Suprapubic skin (tissue), 4 donors: Measurements from ENCODE around the gene GPR183. TPM values are rescaled to one million over a fixed set of nuclear protein-coding genes. Genes with fewer than 3 reads are reported as not detected.

Source experiments
- DNase-seq, 2 donors: peaks; one replicate each; pipeline ENCODE4 v3.0.0-alpha.2; 2019; ENCODE audit warnings: low spot score in 2 of 2
- H3K27ac ChIP-seq: fragments of 200-600 bp; sonication (generic); one replicate; pipeline ENCODE4 v1.5.1; 2019
- H3K27me3 ChIP-seq: fragments of 200-600 bp; sonication (generic); one replicate; pipeline ENCODE4 v1.5.1; 2019
- H3K36me3 ChIP-seq: fragments of 200-600 bp; sonication (generic); one replicate; pipeline ENCODE4 v1.5.1; 2019
- H3K4me1 ChIP-seq: fragments of 200-600 bp; sonication (generic); one replicate; pipeline ENCODE4 v1.5.1; 2019
- H3K4me3 ChIP-seq: fragments of 200-600 bp; sonication (generic); one replicate; pipeline ENCODE4 v1.5.1; 2019; ENCODE audit warnings: mild to moderate bottlenecking
- H3K9me3 ChIP-seq: fragments of 200-600 bp; sonication (generic); one replicate; pipeline ENCODE4 v1.5.1; 2019
- EP300 ChIP-seq: sonication (generic); formaldehyde crosslinking; IDR thresholded peaks from one replicate; pipeline ENCODE4 v1.6.1; 2017; ENCODE audit warnings: antibody characterized with exemption
- POLR2A ChIP-seq, 2 donors: fragments of 450-650 bp; IDR thresholded peaks; one replicate each; pipeline ENCODE4 v1.6.1; 2017; ENCODE audit warnings: antibody characterized with exemption in 2 of 2, mild to moderate bottlenecking in 2 of 2, moderate library complexity in 2 of 2
- POLR2AphosphoS5 ChIP-seq, 3 donors: sonication (generic); formaldehyde crosslinking; IDR thresholded peaks; one replicate each; pipeline ENCODE4 v1.6.1; 2017; ENCODE audit warnings: antibody characterized with exemption in 3 of 3
- WGBS: methylation state at CpG from one replicate; pipeline ENCODE4 v1.1.5; 2018; 5-methylcytosine and 5-hydroxymethylcytosine counted together
- total RNA-seq, 4 donors: library from RNA; depleted of rRNA; stranded (reverse); fragments of >200 nt; gene quantifications; one replicate each; pipeline ENCODE4 v1.1.0, GENCODE V29; 2016
- TF ChIP-seq, protein P1 (sequence below), 2 donors: fragments of 200-600 bp in 1 of 2; fragments of 450-650 bp in 1 of 2; sonication (generic) in 1 of 2; IDR thresholded peaks; one replicate each; pipeline ENCODE4 v1.5.1; 2016 to 2019; ENCODE audit warnings: antibody characterized with exemption in 2 of 2, mild to moderate bottlenecking in 1 of 2, moderate library complexity in 1 of 2

GPR183 gene
- total RNA-seq, 4 donors from 2014 or later: 2.3 to 7.0 (median 4.4) TPM

DNA sequence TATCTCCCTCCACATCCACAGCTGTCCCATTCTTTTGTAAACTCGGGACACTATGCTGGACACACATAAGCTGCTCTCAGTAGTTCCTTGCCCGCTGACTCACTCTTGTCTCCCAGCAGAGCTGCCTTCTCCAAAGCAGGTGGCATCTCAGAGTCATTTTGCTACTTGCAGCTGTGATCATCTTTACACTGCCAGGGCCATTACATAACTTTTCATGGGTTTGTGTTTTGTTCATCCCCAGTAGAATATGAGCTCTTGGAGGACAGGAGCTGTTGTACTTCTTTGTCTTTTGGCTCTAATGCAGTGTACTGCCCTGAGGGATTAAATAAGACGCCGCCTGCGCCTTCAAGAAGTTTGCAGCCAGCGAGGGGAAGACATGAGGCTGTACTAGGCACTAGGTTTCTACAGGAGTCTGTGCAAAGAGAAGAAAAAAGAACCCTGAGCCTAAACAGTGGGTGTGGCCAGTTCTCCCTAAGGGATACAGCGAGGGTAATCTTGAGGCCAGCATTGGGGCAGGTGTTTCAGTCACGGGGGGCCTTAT is 40.8 kb upstream of the GPR183 start:
- Histone ChIP-seq H3K27me3 (no peaks in the 10 kb centered on the region), H3K36me3 (peaks cover 60% of the 10 kb centered on the region), H3K4me1 (peaks cover 2% of the 10 kb centered on the region), H3K9me3 (no peaks in the 10 kb centered on the region), H3K27ac (no peak overlapping the region), H3K4me3 (no peak overlapping the region)
- 95% methylated on average over 8 of the region's 8 CpGs for WGBS
- DNase-seq: no peak
- TF ChIP-seq POLR2A (IDR thresholded peaks at IDR 0.05): no peak

DNA sequence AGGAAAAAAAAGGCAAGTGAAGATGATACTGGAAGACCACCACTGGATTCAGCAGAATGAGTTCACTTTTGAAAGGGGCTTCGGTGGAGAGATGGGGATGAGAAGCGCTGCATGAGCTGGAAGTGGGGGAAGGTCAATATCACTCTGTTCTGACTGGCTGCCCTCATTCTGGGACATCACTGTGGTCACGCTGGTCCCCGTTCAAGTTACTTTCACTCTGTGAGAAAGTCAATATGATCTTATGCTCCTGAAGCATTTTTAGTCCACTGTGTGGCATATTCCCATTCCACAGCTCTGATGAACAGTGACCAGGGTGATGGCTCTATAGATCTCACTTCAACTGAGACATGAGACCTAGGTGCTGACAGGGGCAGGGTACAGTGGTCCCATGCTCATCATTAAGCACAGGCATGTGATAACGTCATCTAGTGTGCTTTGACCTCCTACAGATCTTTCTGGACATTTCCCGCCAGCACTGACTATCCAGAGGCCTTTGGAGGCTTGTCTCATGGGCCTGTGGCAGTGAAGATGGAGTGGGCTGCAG is 40.2 kb upstream of the GPR183 start:
- Histone ChIP-seq H3K36me3 (peaks cover 62% of the 10 kb centered on the region), H3K9me3 (no peaks in the 10 kb centered on the region), H3K27me3 (no peaks in the 10 kb centered on the region), H3K27ac (no peak overlapping the region), H3K4me1 (peaks cover 2% of the 10 kb centered on the region), H3K4me3 (no peak overlapping the region)
- WGBS: 88% methylated on average over 6 of the region's 6 CpGs
- DNase-seq: no peak
- no peak for TF ChIP-seq POLR2AphosphoS5 (IDR thresholded peaks at IDR 0.05)
- TF ChIP-seq, protein P1, sequence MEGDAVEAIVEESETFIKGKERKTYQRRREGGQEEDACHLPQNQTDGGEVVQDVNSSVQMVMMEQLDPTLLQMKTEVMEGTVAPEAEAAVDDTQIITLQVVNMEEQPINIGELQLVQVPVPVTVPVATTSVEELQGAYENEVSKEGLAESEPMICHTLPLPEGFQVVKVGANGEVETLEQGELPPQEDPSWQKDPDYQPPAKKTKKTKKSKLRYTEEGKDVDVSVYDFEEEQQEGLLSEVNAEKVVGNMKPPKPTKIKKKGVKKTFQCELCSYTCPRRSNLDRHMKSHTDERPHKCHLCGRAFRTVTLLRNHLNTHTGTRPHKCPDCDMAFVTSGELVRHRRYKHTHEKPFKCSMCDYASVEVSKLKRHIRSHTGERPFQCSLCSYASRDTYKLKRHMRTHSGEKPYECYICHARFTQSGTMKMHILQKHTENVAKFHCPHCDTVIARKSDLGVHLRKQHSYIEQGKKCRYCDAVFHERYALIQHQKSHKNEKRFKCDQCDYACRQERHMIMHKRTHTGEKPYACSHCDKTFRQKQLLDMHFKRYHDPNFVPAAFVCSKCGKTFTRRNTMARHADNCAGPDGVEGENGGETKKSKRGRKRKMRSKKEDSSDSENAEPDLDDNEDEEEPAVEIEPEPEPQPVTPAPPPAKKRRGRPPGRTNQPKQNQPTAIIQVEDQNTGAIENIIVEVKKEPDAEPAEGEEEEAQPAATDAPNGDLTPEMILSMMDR (IDR thresholded peaks at IDR 0.05): no peak
- TF ChIP-seq POLR2A (IDR thresholded peaks at IDR 0.05): no peak
- no peak for TF ChIP-seq EP300

DNA sequence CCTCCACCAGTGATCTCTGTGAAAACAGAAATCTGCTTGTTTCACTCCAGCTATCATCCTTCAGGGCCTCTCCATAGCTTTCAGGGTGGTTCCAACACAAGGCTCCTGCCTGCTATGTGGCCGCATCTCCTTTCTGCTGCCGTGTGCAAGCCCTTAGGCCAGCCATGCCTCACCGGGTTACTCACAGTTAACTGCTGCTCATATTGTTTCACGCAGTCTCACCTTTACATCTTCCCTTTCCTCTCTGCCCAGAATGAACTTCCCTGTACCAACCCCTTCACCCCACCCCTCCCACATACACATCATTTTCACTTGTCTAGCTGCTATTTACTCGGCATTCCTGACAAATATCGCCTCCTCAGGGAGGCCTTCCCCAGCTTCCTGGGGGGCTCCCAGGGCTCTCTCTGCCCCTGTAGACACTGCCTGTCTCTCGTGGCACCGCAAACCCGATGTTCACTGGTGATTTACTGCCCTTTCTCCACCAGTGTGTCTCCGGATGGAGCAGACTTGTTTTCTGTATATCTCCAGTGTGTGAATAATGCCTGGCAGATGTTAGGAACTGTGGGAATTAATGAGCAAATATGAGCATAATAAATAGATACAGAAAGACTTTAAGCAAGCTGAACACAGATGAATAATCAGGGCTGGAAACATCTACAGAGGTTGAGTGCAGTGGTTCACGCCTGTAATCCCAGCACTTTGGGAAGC is 39.3 kb upstream of the GPR183 start:
- TF ChIP-seq POLR2AphosphoS5 (IDR thresholded peaks at IDR 0.05) (no peak), EP300 (no peak), POLR2A (IDR thresholded peaks at IDR 0.05) (no peak)
- TF ChIP-seq, protein P1 (IDR thresholded peaks at IDR 0.05): no peak
- Histone ChIP-seq H3K4me3 (no peak overlapping the region), H3K9me3 (no peaks in the 10 kb centered on the region), H3K27me3 (no peaks in the 10 kb centered on the region), H3K4me1 (peaks cover under 1% of the 10 kb centered on the region), H3K27ac (no peak overlapping the region), H3K36me3 (peaks cover 63% of the 10 kb centered on the region)
- 79% methylated on average over 11 of the region's 11 CpGs for WGBS
- no peak for DNase-seq

DNA sequence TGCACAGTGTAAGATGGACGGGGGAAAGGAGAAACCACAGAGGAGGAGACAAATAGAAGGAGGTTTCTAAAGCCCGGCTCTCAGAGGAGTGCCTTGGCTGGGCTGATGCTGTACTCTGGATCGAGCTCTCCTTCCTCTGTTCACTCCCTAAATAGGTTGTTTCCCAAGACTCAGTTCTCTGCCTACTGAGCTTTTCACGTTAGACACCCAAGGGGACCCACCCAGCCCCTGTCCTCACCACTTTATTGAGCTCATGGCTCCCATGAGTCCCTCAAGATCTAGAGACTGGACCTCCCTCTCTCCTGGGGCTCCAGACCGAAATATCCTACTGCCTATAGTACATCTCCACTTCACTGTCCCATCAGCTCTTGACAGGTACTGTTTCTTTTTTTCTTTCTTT is 38.1 kb upstream of the GPR183 start:
- DNase-seq: no peak
- 90% methylated on average over 5 of the region's 5 CpGs for WGBS
- TF ChIP-seq, protein P1 (IDR thresholded peaks at IDR 0.05): no peak
- TF ChIP-seq EP300: no peak
- no peak for TF ChIP-seq POLR2A (IDR thresholded peaks at IDR 0.05)
- no peak for TF ChIP-seq POLR2AphosphoS5 (IDR thresholded peaks at IDR 0.05)
- H3K4me3 ChIP-seq: no peak overlapping the region
- H3K9me3 ChIP-seq: no peaks in the 10 kb centered on the region
- peaks cover 72% of the 10 kb centered on the region for H3K36me3 ChIP-seq
- H3K27ac ChIP-seq: no peak overlapping the region
- H3K4me1 ChIP-seq: no peaks in the 10 kb centered on the region
- no peaks in the 10 kb centered on the region for H3K27me3 ChIP-seq

DNA sequence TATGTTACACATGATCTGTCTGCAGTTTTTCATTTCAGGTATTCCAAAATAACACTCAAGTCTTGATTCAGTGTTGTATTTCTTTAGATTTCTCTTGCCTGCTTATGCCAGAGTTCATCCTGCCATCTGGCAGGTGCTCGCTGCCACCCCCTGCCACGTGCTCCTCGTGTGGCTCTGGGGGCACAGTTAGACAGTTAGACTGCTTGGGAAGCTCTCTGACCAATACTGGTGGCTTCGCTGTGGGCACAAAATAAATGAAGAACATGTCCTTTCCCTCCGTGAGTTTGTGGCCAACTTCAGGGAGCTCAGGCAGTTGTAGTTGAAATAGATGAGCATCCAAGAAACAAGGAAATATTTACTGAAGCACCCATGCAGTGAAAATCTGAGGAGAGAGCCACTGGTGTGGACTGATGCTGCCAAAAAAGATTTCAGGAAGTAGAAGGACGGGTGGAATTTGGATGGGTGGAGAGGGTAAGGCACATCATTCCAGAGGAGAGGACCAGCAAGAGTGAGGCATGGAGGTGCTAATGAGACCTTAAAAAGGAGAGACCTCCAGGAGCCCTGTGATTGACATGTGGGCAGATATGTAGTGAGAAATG is 37.5 kb upstream of the GPR183 start:
- Histone ChIP-seq H3K4me1 (no peaks in the 10 kb centered on the region), H3K36me3 (peaks cover 76% of the 10 kb centered on the region), H3K27me3 (no peaks in the 10 kb centered on the region), H3K9me3 (no peaks in the 10 kb centered on the region), H3K27ac (no peak overlapping the region), H3K4me3 (no peak overlapping the region)
- no peak for DNase-seq
- TF ChIP-seq, protein P1 (IDR thresholded peaks at IDR 0.05): no peak
- TF ChIP-seq EP300 (no peak), POLR2AphosphoS5 (IDR thresholded peaks at IDR 0.05) (no peak), POLR2A (IDR thresholded peaks at IDR 0.05) (no peak)
- WGBS: 93% methylated on average over 6 of the region's 6 CpGs
